HL-60 (cell line): ENCODE data around the gene PDE6D.

Source experiments
- POLR2AphosphoS5 ChIP-seq: IDR thresholded peaks from 2 replicates; pipeline ENCODE4 v1.6.1; 2012; ENCODE audit warnings: low read depth
- SPI1 ChIP-seq: IDR thresholded peaks from 2 replicates; pipeline ENCODE4 v1.6.1; 2012; ENCODE audit warnings: low read depth, mild to moderate bottlenecking, borderline replicate concordance
- TF ChIP-seq, protein P1 (sequence below): IDR thresholded peaks from one replicate; pipeline ENCODE4 v1.5.1; 2011; ENCODE audit warnings: low read length, control low read depth, inconsistent platforms; ENCODE audit not compliant: insufficient read depth
- TF ChIP-seq, protein P2 (sequence below): IDR thresholded peaks from 2 replicates; pipeline ENCODE4 v1.6.1; 2012; ENCODE audit warnings: low read depth; ENCODE audit not compliant: insufficient replicate concordance

DNA sequence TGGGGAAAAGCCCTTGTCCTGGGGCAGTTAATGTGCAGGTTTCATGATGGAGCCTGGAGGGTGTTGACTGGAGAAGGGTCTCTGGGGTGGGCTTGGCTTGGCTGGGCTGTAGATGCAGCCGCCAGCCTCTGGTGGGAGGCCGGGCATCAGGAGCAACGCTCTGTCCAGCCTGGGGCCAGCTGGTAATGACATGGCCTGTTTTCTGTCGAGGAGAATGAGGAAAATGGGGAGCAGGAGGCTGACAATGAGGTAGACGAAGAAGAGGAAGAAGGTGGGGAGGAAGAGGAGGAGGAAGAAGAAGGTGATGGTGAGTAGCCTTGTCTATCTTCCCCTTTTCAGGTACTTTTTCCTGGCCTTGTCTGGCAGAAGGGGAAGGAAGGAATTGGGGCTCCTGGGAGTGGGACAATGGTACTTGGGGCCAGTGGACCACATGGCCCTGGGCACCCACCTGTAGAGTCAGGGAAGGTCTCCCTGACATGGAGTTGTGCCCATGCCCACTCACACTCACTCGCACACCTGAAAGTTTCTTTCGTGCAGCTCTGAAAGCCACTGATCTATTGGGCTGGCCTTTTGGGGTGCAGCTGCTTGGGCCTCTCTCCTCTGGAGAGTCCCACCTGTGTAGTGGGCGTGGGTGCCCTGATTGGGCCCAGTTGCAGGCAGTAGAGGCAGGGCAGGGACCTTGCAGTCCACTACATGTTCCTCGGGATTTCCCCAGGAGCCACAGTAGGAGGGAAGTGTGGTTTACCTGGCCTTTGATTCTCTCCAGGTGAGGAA is 69.2 kb downstream of the PDE6D start:
- TF ChIP-seq, protein P1, sequence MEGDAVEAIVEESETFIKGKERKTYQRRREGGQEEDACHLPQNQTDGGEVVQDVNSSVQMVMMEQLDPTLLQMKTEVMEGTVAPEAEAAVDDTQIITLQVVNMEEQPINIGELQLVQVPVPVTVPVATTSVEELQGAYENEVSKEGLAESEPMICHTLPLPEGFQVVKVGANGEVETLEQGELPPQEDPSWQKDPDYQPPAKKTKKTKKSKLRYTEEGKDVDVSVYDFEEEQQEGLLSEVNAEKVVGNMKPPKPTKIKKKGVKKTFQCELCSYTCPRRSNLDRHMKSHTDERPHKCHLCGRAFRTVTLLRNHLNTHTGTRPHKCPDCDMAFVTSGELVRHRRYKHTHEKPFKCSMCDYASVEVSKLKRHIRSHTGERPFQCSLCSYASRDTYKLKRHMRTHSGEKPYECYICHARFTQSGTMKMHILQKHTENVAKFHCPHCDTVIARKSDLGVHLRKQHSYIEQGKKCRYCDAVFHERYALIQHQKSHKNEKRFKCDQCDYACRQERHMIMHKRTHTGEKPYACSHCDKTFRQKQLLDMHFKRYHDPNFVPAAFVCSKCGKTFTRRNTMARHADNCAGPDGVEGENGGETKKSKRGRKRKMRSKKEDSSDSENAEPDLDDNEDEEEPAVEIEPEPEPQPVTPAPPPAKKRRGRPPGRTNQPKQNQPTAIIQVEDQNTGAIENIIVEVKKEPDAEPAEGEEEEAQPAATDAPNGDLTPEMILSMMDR, result no peak
- TF ChIP-seq POLR2AphosphoS5 (peak; percentile 68; the same call in 1 of the 2 replicates), SPI1 (no peak)
- TF ChIP-seq, protein P2, sequence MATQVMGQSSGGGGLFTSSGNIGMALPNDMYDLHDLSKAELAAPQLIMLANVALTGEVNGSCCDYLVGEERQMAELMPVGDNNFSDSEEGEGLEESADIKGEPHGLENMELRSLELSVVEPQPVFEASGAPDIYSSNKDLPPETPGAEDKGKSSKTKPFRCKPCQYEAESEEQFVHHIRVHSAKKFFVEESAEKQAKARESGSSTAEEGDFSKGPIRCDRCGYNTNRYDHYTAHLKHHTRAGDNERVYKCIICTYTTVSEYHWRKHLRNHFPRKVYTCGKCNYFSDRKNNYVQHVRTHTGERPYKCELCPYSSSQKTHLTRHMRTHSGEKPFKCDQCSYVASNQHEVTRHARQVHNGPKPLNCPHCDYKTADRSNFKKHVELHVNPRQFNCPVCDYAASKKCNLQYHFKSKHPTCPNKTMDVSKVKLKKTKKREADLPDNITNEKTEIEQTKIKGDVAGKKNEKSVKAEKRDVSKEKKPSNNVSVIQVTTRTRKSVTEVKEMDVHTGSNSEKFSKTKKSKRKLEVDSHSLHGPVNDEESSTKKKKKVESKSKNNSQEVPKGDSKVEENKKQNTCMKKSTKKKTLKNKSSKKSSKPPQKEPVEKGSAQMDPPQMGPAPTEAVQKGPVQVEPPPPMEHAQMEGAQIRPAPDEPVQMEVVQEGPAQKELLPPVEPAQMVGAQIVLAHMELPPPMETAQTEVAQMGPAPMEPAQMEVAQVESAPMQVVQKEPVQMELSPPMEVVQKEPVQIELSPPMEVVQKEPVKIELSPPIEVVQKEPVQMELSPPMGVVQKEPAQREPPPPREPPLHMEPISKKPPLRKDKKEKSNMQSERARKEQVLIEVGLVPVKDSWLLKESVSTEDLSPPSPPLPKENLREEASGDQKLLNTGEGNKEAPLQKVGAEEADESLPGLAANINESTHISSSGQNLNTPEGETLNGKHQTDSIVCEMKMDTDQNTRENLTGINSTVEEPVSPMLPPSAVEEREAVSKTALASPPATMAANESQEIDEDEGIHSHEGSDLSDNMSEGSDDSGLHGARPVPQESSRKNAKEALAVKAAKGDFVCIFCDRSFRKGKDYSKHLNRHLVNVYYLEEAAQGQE, result no peak
